ENCODE results near the gene C16orf96.

The C16orf96 gene

GRCh38 chr16:4515611-4516233 is 40.4 kb upstream of the C16orf96 start:
- TF ChIP-seq CTCF (IDR thresholded peaks at IDR 0.05; ENCODE audit: control insufficient read depth, extremely low read depth, insufficient read depth): no peak
- no peak overlapping the region for H3K4me3 ChIP-seq (ENCODE audit: low read depth, low read length)
- no peak for DNase-seq (ENCODE audit: low read depth)

GRCh38 chr16:4517812-4518680 is 38.1 kb upstream of the C16orf96 start:
- TF ChIP-seq CTCF (IDR thresholded peaks at IDR 0.05; ENCODE audit: control insufficient read depth, extremely low read depth, insufficient read depth): 0 out of 2 replicates have a peak, but pooled peaks have one; percentile 26
- no peak for DNase-seq (ENCODE audit: low read depth)
- no peak overlapping the region for H3K4me3 ChIP-seq (ENCODE audit: low read depth, low read length)

DNA sequence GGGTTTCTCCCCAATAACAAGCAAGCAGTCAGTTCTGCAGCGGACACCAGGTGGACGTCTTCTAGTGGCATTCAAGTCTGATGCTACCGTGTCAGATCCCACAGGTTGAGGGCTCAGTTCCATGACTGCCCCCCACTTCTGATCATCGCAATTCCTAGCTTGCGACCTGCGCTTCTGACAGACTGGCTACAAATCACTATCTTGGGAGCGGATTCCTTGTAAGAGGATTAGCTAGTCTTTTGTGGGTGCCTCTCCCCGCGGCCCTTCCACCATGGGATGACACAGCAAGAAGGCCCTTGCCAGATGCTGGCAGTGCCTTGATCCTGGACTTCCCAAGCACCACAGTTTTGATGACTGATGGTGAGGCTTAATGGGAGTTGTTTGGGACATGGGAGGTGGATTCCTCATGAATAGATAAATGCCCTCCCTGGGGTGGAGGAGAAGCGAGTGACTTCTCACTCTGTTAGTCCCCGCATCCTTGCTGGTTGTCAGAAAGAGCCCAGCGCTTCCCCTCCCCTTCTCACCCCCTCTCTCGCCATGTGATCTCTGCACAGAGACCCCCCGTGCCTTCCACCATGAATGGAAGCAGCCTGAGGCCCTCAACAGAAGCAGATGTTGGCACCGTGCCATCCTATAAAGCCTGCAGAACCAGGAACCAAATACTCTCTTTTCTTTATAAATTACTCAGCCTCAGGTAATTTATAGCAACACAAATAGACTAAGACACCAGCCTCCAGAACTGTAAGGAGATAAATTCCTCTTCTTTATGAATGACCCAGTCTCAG is 36.7 kb upstream of the C16orf96 start:
- TF ChIP-seq CTCF (IDR thresholded peaks at IDR 0.05; ENCODE audit: control insufficient read depth, extremely low read depth, insufficient read depth): no peak
- H3K4me3 ChIP-seq (ENCODE audit: low read depth, low read length): no peak overlapping the region
- no peak for DNase-seq (ENCODE audit: low read depth)

- no peak for TF ChIP-seq CTCF (IDR thresholded peaks at IDR 0.05; ENCODE audit: control insufficient read depth, extremely low read depth, insufficient read depth)
- no peak for DNase-seq (ENCODE audit: low read depth)
Measured at GRCh38 chr16:4520913-4521312, 35.2 kb upstream of the C16orf96 start.

GRCh38 chr16:4522051-4522581 is 34.0 kb upstream of the C16orf96 start:
- DNase-seq (ENCODE audit: low read depth): no peak
- no peak overlapping the region for H3K4me3 ChIP-seq (ENCODE audit: low read depth, low read length)
- TF ChIP-seq CTCF (IDR thresholded peaks at IDR 0.05; ENCODE audit: control insufficient read depth, extremely low read depth, insufficient read depth): no peak

More at GRCh38 chr16:4520913-4521312, 35.2 kb upstream of the C16orf96 start:
- H3K4me3 ChIP-seq (ENCODE audit: low read depth, low read length): no peak overlapping the region

GRCh38 chr16:4523686-4524085 is 32.5 kb upstream of the C16orf96 start:
- TF ChIP-seq CTCF (IDR thresholded peaks at IDR 0.05; ENCODE audit: control insufficient read depth, extremely low read depth, insufficient read depth): no peak
- no peak overlapping the region for H3K4me3 ChIP-seq (ENCODE audit: low read depth, low read length)
- no peak for DNase-seq (ENCODE audit: low read depth)
